ENCODE data around the gene CDC5L.

GRCh38 chr6:44439270-44440045 lies 52.0 kb downstream of the CDC5L start:
- TF ChIP-seq CTCF (IDR thresholded peaks at IDR 0.05; ENCODE audit: low read depth, low read length) (no peak), MAX (IDR thresholded peaks at IDR 0.05; ENCODE audit: low read depth, low read length) (no peak)
